ENCODE measurements around the gene DOK7.

DNA sequence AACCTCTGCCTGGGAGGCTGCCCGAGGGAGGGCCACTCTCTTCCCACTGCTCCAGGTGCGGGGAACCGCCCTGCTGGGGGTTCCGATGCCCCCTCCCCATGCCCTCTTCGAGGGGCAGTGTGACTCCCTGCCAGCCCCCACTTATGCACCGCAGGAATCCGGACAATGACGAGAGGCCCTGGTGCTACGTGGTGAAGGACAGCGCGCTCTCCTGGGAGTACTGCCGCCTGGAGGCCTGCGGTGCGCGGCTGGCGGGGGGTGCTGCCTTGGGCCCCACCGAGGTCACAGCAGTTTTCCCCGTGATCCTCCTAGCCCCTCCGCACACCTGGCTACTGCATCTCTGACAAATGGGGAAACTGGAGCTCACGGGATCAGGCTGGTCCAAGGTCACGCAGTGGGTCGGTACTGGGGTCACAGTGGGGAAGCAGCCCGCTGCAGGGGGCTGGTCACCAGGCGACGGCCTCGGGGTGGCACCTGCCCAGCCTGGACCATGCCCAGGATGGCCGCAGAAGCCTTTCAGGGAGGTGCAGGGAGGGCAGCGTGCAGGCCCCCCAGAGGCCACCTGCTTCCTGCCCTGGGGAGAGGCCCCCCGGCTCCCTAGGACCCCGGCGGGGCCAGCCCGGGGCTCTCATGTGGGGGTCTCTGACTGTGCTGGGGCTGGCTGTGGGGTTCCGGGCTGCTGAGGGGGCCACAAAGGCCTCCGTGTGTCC lies 17.8 kb upstream of the DOK7 start:
- TF ChIP-seq, protein P1, sequence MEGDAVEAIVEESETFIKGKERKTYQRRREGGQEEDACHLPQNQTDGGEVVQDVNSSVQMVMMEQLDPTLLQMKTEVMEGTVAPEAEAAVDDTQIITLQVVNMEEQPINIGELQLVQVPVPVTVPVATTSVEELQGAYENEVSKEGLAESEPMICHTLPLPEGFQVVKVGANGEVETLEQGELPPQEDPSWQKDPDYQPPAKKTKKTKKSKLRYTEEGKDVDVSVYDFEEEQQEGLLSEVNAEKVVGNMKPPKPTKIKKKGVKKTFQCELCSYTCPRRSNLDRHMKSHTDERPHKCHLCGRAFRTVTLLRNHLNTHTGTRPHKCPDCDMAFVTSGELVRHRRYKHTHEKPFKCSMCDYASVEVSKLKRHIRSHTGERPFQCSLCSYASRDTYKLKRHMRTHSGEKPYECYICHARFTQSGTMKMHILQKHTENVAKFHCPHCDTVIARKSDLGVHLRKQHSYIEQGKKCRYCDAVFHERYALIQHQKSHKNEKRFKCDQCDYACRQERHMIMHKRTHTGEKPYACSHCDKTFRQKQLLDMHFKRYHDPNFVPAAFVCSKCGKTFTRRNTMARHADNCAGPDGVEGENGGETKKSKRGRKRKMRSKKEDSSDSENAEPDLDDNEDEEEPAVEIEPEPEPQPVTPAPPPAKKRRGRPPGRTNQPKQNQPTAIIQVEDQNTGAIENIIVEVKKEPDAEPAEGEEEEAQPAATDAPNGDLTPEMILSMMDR (IDR thresholded peaks at IDR 0.05): no peak
- no peak for TF ChIP-seq POLR2A (IDR thresholded peaks at IDR 0.05)

Data from breast epithelium (tissue), 3 donors.